Upper lobe of right lung (tissue), 1 donor: Measurements from ENCODE around the gene SIRPA. TPM values are rescaled to one million over a fixed set of nuclear protein-coding genes. Genes with fewer than 3 reads are reported as not detected.

ENCODE experiments used
- ATAC-seq: fragments of 200-7000 bp; cut with Tn5 transposase; one replicate; pipeline ENCODE4 v1.9.1; 2020; ENCODE audit warnings: mild to moderate bottlenecking, moderate library complexity
- DNase-seq: peaks from one replicate; pipeline ENCODE4 v3.0.0-alpha.2; 2020
- H3K27ac ChIP-seq: fragments of 200-600 bp; one replicate; pipeline ENCODE4 v1.8.0; 2022
- H3K27me3 ChIP-seq: fragments of 200-600 bp; one replicate; pipeline ENCODE4 v1.8.0; 2022; ENCODE audit warnings: mild to moderate bottlenecking
- H3K36me3 ChIP-seq: fragments of 200-600 bp; one replicate; pipeline ENCODE4 v1.8.0; 2022
- H3K4me1 ChIP-seq: fragments of 200-600 bp; one replicate; pipeline ENCODE4 v1.8.0; 2022
- H3K4me3 ChIP-seq: fragments of 200-600 bp; one replicate; pipeline ENCODE4 v1.8.0; 2022; ENCODE audit warnings: mild to moderate bottlenecking
- H3K9me3 ChIP-seq: fragments of 200-600 bp; one replicate; pipeline ENCODE4 v1.8.0; 2022
- intact Hi-C: fragments of 100-400 bp; cut with DNase I; formaldehyde crosslinking; loops from one replicate; pipeline ENCODE4 v1.11.0; 2022
- total RNA-seq: library from RNA; stranded (reverse); fragmentation: NEBNext Ultra II Directional; extraction: Animal tissue kit (Norgen Biotek cat#: 25700); gene quantifications from one replicate; pipeline ENCODE4 v1.2.1, GENCODE V29; 2021
- TF ChIP-seq, protein P1 (sequence below): fragments of 200-600 bp; IDR thresholded peaks from one replicate; pipeline ENCODE4 v1.8.0; 2022; ENCODE audit warnings: antibody characterized with exemption
- donor health status: DM: no; HTN: yes; CAD: no; lungs with severe emphysema.

SIRPA gene
- total RNA-seq, 1 donor from 2014 or later = 93.8 TPM

GRCh38 chr20:1848373-1848772 is 46.8 kb upstream of the SIRPA start:
- ATAC-seq (no peak), DNase-seq (no peak)
- intact Hi-C loops = no loop called here
- Histone ChIP-seq H3K27me3 (no peaks in the 10 kb centered on the region), H3K9me3 (no peaks in the 10 kb centered on the region), H3K4me3 (no peak overlapping the region), H3K27ac (no peak overlapping the region), H3K36me3 (no peaks in the 10 kb centered on the region), H3K4me1 (no peaks in the 10 kb centered on the region)
- TF ChIP-seq, protein P1, sequence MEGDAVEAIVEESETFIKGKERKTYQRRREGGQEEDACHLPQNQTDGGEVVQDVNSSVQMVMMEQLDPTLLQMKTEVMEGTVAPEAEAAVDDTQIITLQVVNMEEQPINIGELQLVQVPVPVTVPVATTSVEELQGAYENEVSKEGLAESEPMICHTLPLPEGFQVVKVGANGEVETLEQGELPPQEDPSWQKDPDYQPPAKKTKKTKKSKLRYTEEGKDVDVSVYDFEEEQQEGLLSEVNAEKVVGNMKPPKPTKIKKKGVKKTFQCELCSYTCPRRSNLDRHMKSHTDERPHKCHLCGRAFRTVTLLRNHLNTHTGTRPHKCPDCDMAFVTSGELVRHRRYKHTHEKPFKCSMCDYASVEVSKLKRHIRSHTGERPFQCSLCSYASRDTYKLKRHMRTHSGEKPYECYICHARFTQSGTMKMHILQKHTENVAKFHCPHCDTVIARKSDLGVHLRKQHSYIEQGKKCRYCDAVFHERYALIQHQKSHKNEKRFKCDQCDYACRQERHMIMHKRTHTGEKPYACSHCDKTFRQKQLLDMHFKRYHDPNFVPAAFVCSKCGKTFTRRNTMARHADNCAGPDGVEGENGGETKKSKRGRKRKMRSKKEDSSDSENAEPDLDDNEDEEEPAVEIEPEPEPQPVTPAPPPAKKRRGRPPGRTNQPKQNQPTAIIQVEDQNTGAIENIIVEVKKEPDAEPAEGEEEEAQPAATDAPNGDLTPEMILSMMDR = no peak

- TF ChIP-seq, protein P1 = no peak
- no peaks in the 10 kb centered on the region for H3K4me1 ChIP-seq
- no peak for DNase-seq
- H3K4me3 ChIP-seq = no peak overlapping the region
- no peaks in the 10 kb centered on the region for H3K36me3 ChIP-seq
- ATAC-seq = no peak
- no peak overlapping the region for H3K27ac ChIP-seq
- no peaks in the 10 kb centered on the region for H3K9me3 ChIP-seq
- H3K27me3 ChIP-seq = no peaks in the 10 kb centered on the region
- intact Hi-C loops = no loop called here
Observed at GRCh38 chr20:1851396-1851795, 43.8 kb upstream of the SIRPA start.

DNA sequence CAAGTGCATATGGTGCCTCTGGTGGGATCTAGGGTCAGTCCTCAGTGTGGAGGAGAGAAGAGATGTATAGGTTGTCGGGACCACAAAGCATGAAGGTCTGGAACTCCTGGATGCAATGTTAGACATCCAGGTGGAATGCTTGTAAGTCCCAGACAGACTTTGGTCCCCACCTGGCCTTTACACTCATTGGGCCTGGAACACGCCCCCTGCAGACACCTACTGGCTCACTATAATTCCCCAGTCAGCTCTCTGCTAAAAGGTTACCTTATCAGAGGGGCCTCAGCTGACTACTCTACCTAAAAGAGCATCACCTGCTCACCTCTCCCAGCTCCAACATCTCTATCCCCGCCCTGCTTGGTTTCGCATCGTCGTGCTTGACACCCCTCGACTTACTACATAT is 41.7 kb upstream of the SIRPA start:
- H3K4me1 ChIP-seq = no peaks in the 10 kb centered on the region
- no peak for ATAC-seq
- no peak for DNase-seq
- H3K4me3 ChIP-seq = no peak overlapping the region
- TF ChIP-seq, protein P1 = no peak
- no peaks in the 10 kb centered on the region for H3K36me3 ChIP-seq
- H3K9me3 ChIP-seq = no peaks in the 10 kb centered on the region
- intact Hi-C loops = no loop called here
- H3K27me3 ChIP-seq = no peaks in the 10 kb centered on the region
- H3K27ac ChIP-seq = no peak overlapping the region

GRCh38 chr20:1854246-1854645 is 41.0 kb upstream of the SIRPA start:
- H3K36me3 ChIP-seq = no peaks in the 10 kb centered on the region
- TF ChIP-seq, protein P1 = no peak
- ATAC-seq (no peak), DNase-seq (no peak)
- no peak overlapping the region for H3K27ac ChIP-seq
- intact Hi-C loops = no loop called here
- H3K9me3 ChIP-seq = no peaks in the 10 kb centered on the region
- H3K27me3 ChIP-seq = no peaks in the 10 kb centered on the region
- H3K4me3 ChIP-seq = no peak overlapping the region
- H3K4me1 ChIP-seq = no peaks in the 10 kb centered on the region

- TF ChIP-seq, protein P1 = no peak
- no peak overlapping the region for H3K27ac ChIP-seq
- DNase-seq (no peak), ATAC-seq (no peak)
- H3K4me1 ChIP-seq = no peaks in the 10 kb centered on the region
- no peak overlapping the region for H3K4me3 ChIP-seq
- H3K36me3 ChIP-seq = no peaks in the 10 kb centered on the region
- peaks cover 1% of the 10 kb centered on the region for H3K27me3 ChIP-seq
- intact Hi-C loops = no loop called here
- no peaks in the 10 kb centered on the region for H3K9me3 ChIP-seq
Observed at GRCh38 chr20:1855109-1855508, 40.1 kb upstream of the SIRPA start.

DNA sequence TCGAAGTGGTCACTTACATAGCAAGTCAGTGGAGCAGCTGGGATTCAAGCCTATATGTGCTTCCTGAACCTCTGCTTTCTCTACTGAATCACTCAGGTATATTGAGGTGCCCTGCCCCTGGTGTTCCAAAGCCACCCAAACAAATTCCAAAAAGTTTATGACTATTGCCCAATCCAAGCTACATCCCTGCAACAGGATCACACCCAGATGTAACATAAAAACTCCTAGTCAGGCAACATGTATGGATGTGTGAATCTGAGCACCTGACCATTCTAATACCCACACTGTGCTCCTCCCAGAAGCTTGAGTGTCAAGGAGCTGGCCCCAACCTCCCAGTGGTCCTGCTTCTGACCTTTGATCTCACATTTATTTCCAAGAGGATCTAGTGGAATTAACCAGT is 39.5 kb upstream of the SIRPA start:
- ATAC-seq (no peak), DNase-seq (no peak)
- Histone ChIP-seq H3K4me1 (no peaks in the 10 kb centered on the region), H3K36me3 (no peaks in the 10 kb centered on the region), H3K4me3 (no peak overlapping the region), H3K9me3 (no peaks in the 10 kb centered on the region), H3K27me3 (peaks cover 4% of the 10 kb centered on the region), H3K27ac (no peak overlapping the region)
- TF ChIP-seq, protein P1 = no peak
- intact Hi-C loops = no loop called here
